Lung (tissue), 12 donors: ENCODE data around the gene VRK2. TPM values are rescaled to one million over a fixed set of nuclear protein-coding genes. Genes with fewer than 3 reads are reported as not detected.

Experiments used
- ATAC-seq: fragments of 200-7000 bp; cut with Tn5 transposase; one replicate; pipeline ENCODE4 v1.9.1; 2020; ENCODE audit warnings: moderate number of reproducible peaks; ENCODE audit not compliant: insufficient read depth, low FRiP score
- DNase-seq, 3 donors: peaks; one replicate each; pipeline ENCODE4 v3.0.0-alpha.2; 2013 to 2017
- H3K27ac ChIP-seq, 2 donors: one replicate each; pipeline ENCODE4 v1.5.1; 2013; ENCODE audit warnings: mild to moderate bottlenecking in 2 of 2, moderate library complexity in 2 of 2, control low read depth in 1 of 2, inconsistent platforms in 1 of 2, low read depth in 1 of 2, low read length in 1 of 2
- H3K27me3 ChIP-seq, 3 donors: one replicate each; pipeline ENCODE4 v1.5.1; 2013; ENCODE audit warnings: low read length in 2 of 3; ENCODE audit not compliant: control insufficient read depth in 3 of 3, insufficient read depth in 3 of 3
- H3K36me3 ChIP-seq, 4 donors: one replicate each; pipeline ENCODE4 v1.5.1; 2013; ENCODE audit warnings: low read length in 4 of 4, mild to moderate bottlenecking in 1 of 4, moderate library complexity in 1 of 4; ENCODE audit not compliant: control insufficient read depth in 4 of 4, insufficient read depth in 4 of 4
- H3K4me1 ChIP-seq, 5 donors: one replicate each; pipeline ENCODE4 v1.5.1; 2013; ENCODE audit warnings: low read length in 5 of 5, mild to moderate bottlenecking in 2 of 5, moderate library complexity in 1 of 5; ENCODE audit not compliant: control insufficient read depth in 5 of 5, insufficient read depth in 5 of 5
- H3K4me3 ChIP-seq: one replicate; pipeline ENCODE4 v1.5.1; 2013; ENCODE audit warnings: mild to moderate bottlenecking, control low read depth, moderate library complexity
- H3K9ac ChIP-seq, 2 donors: one replicate each; pipeline ENCODE4 v1.5.1; 2013; ENCODE audit warnings: low read length in 2 of 2, control low read depth in 1 of 2; ENCODE audit not compliant: insufficient read depth in 1 of 2
- H3K9me3 ChIP-seq, 4 donors: one replicate each; pipeline ENCODE4 v1.5.1; 2013; ENCODE audit warnings: low read length in 3 of 4, mild to moderate bottlenecking in 1 of 4, moderate library complexity in 1 of 4; ENCODE audit not compliant: control insufficient read depth in 4 of 4, insufficient read depth in 3 of 4
- WGBS, 2 donors: extraction: QIAGEN DNeasy Blood & Tissue Kit; methylation state at CpG; one replicate each; pipeline ENCODE4 v1.1.7; 2013; 5-methylcytosine and 5-hydroxymethylcytosine counted together
- polyA plus RNA-seq, 2 donors: library from polyadenylated mRNA; stranded (reverse); fragments of 200-250 nt; gene quantifications; one replicate each; pipeline ENCODE4 v1.2.1, GENCODE V29; 2013
- total RNA-seq, 2 donors: library from RNA; depleted of rRNA in 1 of 2; stranded (reverse); fragments of >200 nt in 1 of 2; gene quantifications; one replicate each; pipeline ENCODE4 v1.2.1, GENCODE V29; 2014 to 2021
- TF ChIP-seq, protein P1 (sequence below): IDR thresholded peaks from 2 replicates; pipeline ENCODE4 v1.5.1; 2012; ENCODE audit warnings: mild to moderate bottlenecking; ENCODE audit errors: control extremely low read depth, extremely low read depth
- donor health status: control.
- donor health status: control.
- donor health status: Bipolar disorder and iron deficiency.
- donor health status: healthy.
- donor health status: DM: yes; HTN: yes; CAD: no.

VRK2 gene
- total and polyA plus RNA-seq, 4 donors: 11.2 to 25.4 (median 14.7) TPM

DNA sequence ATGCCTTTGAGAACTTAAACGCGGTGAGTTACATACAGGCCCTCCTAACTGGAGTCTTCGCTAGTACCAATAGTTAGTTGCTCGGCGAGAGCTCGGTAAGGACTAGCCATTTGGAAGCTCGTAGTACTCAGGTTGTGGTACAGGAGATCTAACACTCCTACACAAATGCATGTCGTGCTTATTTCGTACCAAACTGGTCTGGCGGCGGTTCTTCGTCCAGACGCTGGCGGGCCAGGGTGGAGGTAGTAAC, 346 bp upstream of the VRK2 start:
- H3K27ac ChIP-seq: peak overlapping the region; percentile 92 to 96
- H3K4me1 ChIP-seq: peaks cover 0 to 14% (median 6%) of the 10 kb centered on the region in 5 donors
- H3K36me3 ChIP-seq: no peaks in the 10 kb centered on the region
- no peaks in the 10 kb centered on the region for H3K9me3 ChIP-seq
- WGBS, 2 donors: 1 to 2% methylated on average over 14 of the region's 14 CpGs
- H3K9ac ChIP-seq: peak overlapping the region; percentile 66 to 91
- peak; percentile 8 for ATAC-seq
- DNase-seq: no peak
- no peaks in the 10 kb centered on the region for H3K27me3 ChIP-seq
- TF ChIP-seq, protein P1, sequence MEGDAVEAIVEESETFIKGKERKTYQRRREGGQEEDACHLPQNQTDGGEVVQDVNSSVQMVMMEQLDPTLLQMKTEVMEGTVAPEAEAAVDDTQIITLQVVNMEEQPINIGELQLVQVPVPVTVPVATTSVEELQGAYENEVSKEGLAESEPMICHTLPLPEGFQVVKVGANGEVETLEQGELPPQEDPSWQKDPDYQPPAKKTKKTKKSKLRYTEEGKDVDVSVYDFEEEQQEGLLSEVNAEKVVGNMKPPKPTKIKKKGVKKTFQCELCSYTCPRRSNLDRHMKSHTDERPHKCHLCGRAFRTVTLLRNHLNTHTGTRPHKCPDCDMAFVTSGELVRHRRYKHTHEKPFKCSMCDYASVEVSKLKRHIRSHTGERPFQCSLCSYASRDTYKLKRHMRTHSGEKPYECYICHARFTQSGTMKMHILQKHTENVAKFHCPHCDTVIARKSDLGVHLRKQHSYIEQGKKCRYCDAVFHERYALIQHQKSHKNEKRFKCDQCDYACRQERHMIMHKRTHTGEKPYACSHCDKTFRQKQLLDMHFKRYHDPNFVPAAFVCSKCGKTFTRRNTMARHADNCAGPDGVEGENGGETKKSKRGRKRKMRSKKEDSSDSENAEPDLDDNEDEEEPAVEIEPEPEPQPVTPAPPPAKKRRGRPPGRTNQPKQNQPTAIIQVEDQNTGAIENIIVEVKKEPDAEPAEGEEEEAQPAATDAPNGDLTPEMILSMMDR: no peak
- peak overlapping the region; percentile 72 for H3K4me3 ChIP-seq

DNA sequence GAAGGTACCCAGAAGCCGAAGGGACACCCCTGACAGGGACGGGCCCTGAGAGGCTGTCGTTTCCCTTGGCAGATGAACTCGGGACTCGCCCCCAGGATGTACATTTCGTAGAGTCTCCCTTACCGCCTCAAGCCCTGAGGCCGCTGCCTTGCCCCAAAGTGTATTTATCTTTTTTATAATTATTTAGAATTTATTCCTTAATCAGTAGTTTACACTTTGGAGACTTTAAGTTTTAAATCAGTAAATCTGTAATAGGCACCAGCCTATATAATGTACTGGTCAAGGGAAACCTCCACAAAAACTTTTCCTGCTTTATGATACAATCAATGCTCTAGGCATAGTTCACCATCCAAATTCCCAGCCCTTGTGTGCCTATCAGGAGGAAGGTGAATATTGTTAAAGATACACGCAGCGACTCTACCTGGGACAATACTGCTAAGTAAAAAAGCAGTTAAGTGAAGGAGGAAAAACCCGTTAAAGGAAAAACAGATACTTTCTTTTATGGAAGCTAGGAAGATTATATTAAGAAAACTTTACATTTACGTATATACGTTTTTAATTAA, 848 bp downstream of the VRK2 start:
- ATAC-seq (no peak), DNase-seq (no peak)
- TF ChIP-seq, protein P1: no peak
- whole genome bisulfite sequencing, 2 donors: 31 to 32% methylated on average over 13 of the region's 13 CpGs
- Histone ChIP-seq H3K27me3 (no peaks in the 10 kb centered on the region), H3K27ac (peak overlapping the region; percentile 92 to 96), H3K9me3 (no peaks in the 10 kb centered on the region), H3K4me1 (peaks cover 0 to 14% (median 6%) of the 10 kb centered on the region in 5 donors), H3K9ac (peak overlapping the region; percentile 65 to 66), H3K4me3 (peak overlapping the region; percentile 72), H3K36me3 (peaks cover 0 to 2% (median 0%) of the 10 kb centered on the region in 4 donors)

DNA sequence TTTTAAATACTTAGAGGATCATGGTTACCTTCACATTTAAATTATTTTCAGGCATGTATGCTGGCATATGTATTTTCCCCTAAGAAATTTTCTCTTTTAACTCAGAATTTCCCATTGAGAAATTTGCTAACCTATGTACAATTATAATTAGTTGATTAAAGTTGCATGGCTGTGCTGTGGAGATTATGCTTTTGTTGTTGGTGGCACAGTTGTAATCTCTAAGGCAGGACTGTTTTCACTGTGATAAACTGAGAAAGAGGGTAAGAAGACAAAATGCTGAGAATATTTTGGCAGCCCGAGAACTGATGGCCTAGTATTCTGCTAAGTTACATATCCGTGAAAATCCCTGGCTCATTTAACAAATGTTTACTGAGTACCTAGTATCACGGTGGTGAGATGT, 1.4 kb downstream of the VRK2 start:
- Histone ChIP-seq H3K9ac (no peak overlapping the region), H3K4me1 (peaks cover 0 to 14% (median 6%) of the 10 kb centered on the region in 5 donors), H3K27ac (no peak overlapping the region), H3K27me3 (no peaks in the 10 kb centered on the region), H3K36me3 (peaks cover 0 to 2% (median 0%) of the 10 kb centered on the region in 4 donors), H3K9me3 (no peaks in the 10 kb centered on the region), H3K4me3 (no peak overlapping the region)
- ATAC-seq (no peak), DNase-seq (no peak)
- TF ChIP-seq, protein P1: no peak
- 77 to 82% methylated on average over 3 of the region's 3 CpGs for WGBS, 2 donors

DNA sequence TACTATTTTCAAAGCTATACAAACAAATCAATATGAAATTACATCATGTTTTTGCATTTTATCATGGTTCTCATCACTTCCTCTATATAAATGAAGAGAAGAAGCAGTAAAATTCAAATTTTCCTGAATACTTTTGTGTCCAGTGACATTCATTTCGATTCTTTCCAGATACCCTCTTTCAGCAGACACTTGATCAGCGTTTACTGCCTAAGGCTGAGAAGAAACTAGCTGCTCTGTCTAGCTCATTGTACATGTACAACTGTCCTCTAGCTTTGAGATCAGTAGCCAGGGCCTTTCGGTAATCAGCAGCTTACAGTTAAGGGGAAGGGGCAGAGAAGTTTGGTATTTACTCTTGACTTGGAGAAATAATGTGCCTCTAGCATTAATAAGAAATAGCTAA, 4.8 kb downstream of the VRK2 start:
- no peak overlapping the region for H3K27ac ChIP-seq
- no peak for DNase-seq
- ATAC-seq: no peak
- peaks cover 0 to 10% (median 3%) of the 10 kb centered on the region in 5 donors for H3K4me1 ChIP-seq
- H3K9me3 ChIP-seq: no peaks in the 10 kb centered on the region
- no peak overlapping the region for H3K4me3 ChIP-seq
- H3K36me3 ChIP-seq: peaks cover 0 to 5% (median 1%) of the 10 kb centered on the region in 4 donors
- TF ChIP-seq, protein P1: no peak
- 96 to 97% methylated on average over 3 of the region's 3 CpGs for WGBS, 2 donors
- no peaks in the 10 kb centered on the region for H3K27me3 ChIP-seq
- H3K9ac ChIP-seq: no peak overlapping the region
